ENCODE measurements around the gene HOXA9.

The HOXA9 gene

DNA sequence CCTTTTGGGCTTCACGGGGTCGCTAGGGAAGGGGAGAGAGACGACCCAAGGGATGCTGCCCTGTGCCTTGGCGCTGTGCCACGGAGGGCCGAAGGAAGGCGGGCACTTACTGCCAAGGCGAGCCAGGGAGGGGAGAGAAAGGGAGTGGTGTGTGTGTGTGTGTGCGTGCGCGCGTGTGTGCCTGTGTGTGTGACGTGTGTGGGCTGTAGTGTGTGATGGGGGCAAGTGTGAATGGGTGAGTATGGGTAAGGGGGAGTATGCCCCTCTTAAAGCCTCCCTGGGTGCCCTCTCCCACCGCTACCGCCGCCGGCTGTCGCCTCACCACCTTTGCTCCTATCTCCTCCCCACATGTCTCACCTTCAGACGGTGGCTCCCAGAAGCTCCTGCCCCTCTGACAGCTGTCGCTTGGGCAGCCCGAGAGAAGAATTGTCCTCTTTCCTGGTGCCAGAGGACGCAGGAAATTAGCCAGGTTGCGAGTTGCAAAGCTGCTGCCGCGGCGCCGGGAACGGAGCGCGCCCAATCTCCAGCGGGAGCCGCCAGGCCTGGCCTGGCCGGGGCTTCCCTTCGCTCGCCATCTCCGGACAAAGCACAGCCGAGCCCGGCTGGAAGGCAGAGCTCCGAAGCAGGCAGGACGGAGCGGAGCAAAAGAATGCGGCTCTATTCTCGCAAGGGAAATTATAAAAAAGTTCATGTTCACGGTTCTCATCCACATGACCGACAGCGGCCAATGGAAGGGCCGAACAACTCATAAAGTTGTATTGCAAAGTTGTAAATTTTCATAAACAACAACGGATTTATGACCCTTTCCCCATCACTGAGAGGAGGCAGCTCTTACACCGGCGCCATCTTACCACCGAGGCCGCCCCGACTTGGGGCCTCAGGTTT is 13.2 kb downstream of the HOXA9 start, which contains the start of gene HOXA3 (continued):
- no peak for TF ChIP-seq ZNF837 (tag by site-specific recombination; IDR thresholded peaks at IDR 0.05)
- no peak for TF ChIP-seq ZNF514 (tag by site-specific recombination; IDR thresholded peaks at IDR 0.05)
- TF ChIP-seq ZNF621 (tag by site-specific recombination; IDR thresholded peaks at IDR 0.05): no peak
- TF ChIP-seq, protein P1, sequence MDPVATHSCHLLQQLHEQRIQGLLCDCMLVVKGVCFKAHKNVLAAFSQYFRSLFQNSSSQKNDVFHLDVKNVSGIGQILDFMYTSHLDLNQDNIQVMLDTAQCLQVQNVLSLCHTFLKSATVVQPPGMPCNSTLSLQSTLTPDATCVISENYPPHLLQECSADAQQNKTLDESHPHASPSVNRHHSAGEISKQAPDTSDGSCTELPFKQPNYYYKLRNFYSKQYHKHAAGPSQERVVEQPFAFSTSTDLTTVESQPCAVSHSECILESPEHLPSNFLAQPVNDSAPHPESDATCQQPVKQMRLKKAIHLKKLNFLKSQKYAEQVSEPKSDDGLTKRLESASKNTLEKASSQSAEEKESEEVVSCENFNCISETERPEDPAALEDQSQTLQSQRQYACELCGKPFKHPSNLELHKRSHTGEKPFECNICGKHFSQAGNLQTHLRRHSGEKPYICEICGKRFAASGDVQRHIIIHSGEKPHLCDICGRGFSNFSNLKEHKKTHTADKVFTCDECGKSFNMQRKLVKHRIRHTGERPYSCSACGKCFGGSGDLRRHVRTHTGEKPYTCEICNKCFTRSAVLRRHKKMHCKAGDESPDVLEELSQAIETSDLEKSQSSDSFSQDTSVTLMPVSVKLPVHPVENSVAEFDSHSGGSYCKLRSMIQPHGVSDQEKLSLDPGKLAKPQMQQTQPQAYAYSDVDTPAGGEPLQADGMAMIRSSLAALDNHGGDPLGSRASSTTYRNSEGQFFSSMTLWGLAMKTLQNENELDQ (tag by site-specific recombination; IDR thresholded peaks at IDR 0.05; ENCODE audit: low read depth): no peak
- peak; percentile 12; the same call in 1 of the 2 replicates for TF ChIP-seq ZNF426 (tag by site-specific recombination; IDR thresholded peaks at IDR 0.05)
- TF ChIP-seq GLIS2 (tag by site-specific recombination; IDR thresholded peaks at IDR 0.05): peak; percentile 98
- TF ChIP-seq, protein P2, sequence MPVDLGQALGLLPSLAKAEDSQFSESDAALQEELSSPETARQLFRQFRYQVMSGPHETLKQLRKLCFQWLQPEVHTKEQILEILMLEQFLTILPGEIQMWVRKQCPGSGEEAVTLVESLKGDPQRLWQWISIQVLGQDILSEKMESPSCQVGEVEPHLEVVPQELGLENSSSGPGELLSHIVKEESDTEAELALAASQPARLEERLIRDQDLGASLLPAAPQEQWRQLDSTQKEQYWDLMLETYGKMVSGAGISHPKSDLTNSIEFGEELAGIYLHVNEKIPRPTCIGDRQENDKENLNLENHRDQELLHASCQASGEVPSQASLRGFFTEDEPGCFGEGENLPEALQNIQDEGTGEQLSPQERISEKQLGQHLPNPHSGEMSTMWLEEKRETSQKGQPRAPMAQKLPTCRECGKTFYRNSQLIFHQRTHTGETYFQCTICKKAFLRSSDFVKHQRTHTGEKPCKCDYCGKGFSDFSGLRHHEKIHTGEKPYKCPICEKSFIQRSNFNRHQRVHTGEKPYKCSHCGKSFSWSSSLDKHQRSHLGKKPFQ (tag by site-specific recombination; IDR thresholded peaks at IDR 0.05): peak; percentile 99
- TF ChIP-seq ZFHX2 (tag by site-specific recombination; conservative IDR thresholded peaks at IDR 0.05): peak; percentile 86
- TF ChIP-seq ZBTB8A (tag by site-specific recombination; IDR thresholded peaks at IDR 0.05): peak; percentile 85
- peak; percentile 87 for TF ChIP-seq ZNF76 (tag by site-specific recombination; IDR thresholded peaks at IDR 0.05; ENCODE audit: borderline replicate concordance, low read depth)
- TF ChIP-seq GFI1B (tag by site-specific recombination; IDR thresholded peaks at IDR 0.05): no peak
- TF ChIP-seq, protein P3, sequence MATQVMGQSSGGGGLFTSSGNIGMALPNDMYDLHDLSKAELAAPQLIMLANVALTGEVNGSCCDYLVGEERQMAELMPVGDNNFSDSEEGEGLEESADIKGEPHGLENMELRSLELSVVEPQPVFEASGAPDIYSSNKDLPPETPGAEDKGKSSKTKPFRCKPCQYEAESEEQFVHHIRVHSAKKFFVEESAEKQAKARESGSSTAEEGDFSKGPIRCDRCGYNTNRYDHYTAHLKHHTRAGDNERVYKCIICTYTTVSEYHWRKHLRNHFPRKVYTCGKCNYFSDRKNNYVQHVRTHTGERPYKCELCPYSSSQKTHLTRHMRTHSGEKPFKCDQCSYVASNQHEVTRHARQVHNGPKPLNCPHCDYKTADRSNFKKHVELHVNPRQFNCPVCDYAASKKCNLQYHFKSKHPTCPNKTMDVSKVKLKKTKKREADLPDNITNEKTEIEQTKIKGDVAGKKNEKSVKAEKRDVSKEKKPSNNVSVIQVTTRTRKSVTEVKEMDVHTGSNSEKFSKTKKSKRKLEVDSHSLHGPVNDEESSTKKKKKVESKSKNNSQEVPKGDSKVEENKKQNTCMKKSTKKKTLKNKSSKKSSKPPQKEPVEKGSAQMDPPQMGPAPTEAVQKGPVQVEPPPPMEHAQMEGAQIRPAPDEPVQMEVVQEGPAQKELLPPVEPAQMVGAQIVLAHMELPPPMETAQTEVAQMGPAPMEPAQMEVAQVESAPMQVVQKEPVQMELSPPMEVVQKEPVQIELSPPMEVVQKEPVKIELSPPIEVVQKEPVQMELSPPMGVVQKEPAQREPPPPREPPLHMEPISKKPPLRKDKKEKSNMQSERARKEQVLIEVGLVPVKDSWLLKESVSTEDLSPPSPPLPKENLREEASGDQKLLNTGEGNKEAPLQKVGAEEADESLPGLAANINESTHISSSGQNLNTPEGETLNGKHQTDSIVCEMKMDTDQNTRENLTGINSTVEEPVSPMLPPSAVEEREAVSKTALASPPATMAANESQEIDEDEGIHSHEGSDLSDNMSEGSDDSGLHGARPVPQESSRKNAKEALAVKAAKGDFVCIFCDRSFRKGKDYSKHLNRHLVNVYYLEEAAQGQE (tag by site-specific recombination; IDR thresholded peaks at IDR 0.05): no peak
- no peak for TF ChIP-seq ZNF623 (tag by site-specific recombination; IDR thresholded peaks at IDR 0.05)
- no peak for TF ChIP-seq ZNF585B (tag by site-specific recombination; IDR thresholded peaks at IDR 0.05)
- TF ChIP-seq ZNF157 (tag by site-specific recombination; IDR thresholded peaks at IDR 0.05): no peak
- peak; percentile 21; the same call in 1 of the 2 replicates for TF ChIP-seq ZBTB17 (tag by site-specific recombination; IDR thresholded peaks at IDR 0.05)
- 0 out of 2 replicates have a peak, but pooled peaks have one; percentile 40 for TF ChIP-seq ZNF501 (tag by site-specific recombination; IDR thresholded peaks at IDR 0.05)
- TF ChIP-seq ZNF221 (tag by site-specific recombination; IDR thresholded peaks at IDR 0.05; ENCODE audit: borderline replicate concordance): no peak
- TF ChIP-seq KLF7 (tag by site-specific recombination; IDR thresholded peaks at IDR 0.05; ENCODE audit: borderline replicate concordance): peak; percentile 61; the same call in 1 of the 2 replicates
- no peak for TF ChIP-seq ZNF274 (IDR thresholded peaks at IDR 0.05; ENCODE audit: low read length)
- TF ChIP-seq ZNF274 (tag by site-specific recombination; IDR thresholded peaks at IDR 0.05; ENCODE audit: borderline replicate concordance): no peak
- 0 out of 2 replicates have a peak, but pooled peaks have one; percentile 24 for TF ChIP-seq ZNF266 (tag by site-specific recombination; IDR thresholded peaks at IDR 0.05; ENCODE audit: low read depth)
- TF ChIP-seq, protein P4, sequence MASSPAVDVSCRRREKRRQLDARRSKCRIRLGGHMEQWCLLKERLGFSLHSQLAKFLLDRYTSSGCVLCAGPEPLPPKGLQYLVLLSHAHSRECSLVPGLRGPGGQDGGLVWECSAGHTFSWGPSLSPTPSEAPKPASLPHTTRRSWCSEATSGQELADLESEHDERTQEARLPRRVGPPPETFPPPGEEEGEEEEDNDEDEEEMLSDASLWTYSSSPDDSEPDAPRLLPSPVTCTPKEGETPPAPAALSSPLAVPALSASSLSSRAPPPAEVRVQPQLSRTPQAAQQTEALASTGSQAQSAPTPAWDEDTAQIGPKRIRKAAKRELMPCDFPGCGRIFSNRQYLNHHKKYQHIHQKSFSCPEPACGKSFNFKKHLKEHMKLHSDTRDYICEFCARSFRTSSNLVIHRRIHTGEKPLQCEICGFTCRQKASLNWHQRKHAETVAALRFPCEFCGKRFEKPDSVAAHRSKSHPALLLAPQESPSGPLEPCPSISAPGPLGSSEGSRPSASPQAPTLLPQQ (tag by site-specific recombination; IDR thresholded peaks at IDR 0.05): peak; percentile 33; the same call in 1 of the 2 replicates
- TF ChIP-seq, protein P5, sequence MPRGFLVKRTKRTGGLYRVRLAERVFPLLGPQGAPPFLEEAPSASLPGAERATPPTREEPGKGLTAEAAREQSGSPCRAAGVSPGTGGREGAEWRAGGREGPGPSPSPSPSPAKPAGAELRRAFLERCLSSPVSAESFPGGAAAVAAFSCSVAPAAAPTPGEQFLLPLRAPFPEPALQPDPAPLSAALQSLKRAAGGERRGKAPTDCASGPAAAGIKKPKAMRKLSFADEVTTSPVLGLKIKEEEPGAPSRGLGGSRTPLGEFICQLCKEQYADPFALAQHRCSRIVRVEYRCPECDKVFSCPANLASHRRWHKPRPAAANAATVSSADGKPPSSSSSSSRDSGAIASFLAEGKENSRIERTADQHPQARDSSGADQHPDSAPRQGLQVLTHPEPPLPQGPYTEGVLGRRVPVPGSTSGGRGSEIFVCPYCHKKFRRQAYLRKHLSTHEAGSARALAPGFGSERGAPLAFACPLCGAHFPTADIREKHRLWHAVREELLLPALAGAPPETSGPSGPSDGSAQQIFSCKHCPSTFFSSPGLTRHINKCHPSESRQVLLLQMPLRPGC (tag by site-specific recombination; IDR thresholded peaks at IDR 0.05): no peak
- TF ChIP-seq HOXC10 (CRISPR knock-in tag; IDR thresholded peaks at IDR 0.05): no peak
- TF ChIP-seq, protein P6, sequence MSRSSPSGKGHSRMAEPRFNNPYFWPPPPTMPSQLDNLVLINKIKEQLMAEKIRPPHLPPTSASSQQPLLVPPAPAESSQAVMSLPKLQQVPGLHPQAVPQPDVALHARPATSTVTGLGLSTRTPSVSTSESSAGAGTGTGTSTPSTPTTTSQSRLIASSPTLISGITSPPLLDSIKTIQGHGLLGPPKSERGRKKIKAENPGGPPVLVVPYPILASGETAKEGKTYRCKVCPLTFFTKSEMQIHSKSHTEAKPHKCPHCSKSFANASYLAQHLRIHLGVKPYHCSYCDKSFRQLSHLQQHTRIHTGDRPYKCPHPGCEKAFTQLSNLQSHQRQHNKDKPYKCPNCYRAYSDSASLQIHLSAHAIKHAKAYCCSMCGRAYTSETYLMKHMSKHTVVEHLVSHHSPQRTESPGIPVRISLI (tag by site-specific recombination; IDR thresholded peaks at IDR 0.05): peak; percentile 64; the same call in 1 of the 2 replicates
- TF ChIP-seq KLF16 (tag by site-specific recombination; IDR thresholded peaks at IDR 0.05): peak; percentile 63; the same call in 1 of the 2 replicates
